B cell (primary cell): ENCODE measurements around the gene AHDC1. TPM values are rescaled to one million over a fixed set of nuclear protein-coding genes. Genes with fewer than 3 reads are reported as not detected.
A peak's percentile ranks its signal among the peaks of the same experiment; 100 is the strongest.

Source experiments
- ATAC-seq: fragments of 200-7000 bp; cut with Tn5 transposase; one replicate; pipeline ENCODE4 v1.10.0; 2021; ENCODE audit warnings: low read depth, mild to moderate bottlenecking, moderate number of reproducible peaks, moderate library complexity
- CTCF ChIA-PET: fragments of 350-600 bp; sonication (Branson Sonifier 250); formaldehyde crosslinking; loops from one replicate; lab custom pipeline; 2021; ENCODE audit warnings: antibody characterized with exemption, inconsistent platforms; lab: Charles Lee
- POLR2A ChIA-PET: fragments of 350-600 bp; sonication (Branson Sonifier 250); formaldehyde crosslinking; loops from one replicate; lab custom pipeline; 2021; ENCODE audit warnings: antibody characterized with exemption; lab: Charles Lee
- DNase-seq: peaks from one replicate; pipeline ENCODE4 v3.0.0; 2013
- H2AFZ ChIP-seq: 2 replicates; pipeline ENCODE4 v1.6.1; 2012; ENCODE audit warnings: mild to moderate bottlenecking, low read depth, low read length; ENCODE audit not compliant: insufficient read depth, poor library complexity, severe bottlenecking
- H3K27ac ChIP-seq, 2 donors: 1 replicate in 1 of 2; 2 replicates in 1 of 2; pipeline ENCODE4 v1.5.1; 2012 to 2013; ENCODE audit warnings: low read length in 2 of 2, mild to moderate bottlenecking in 2 of 2, moderate library complexity in 1 of 2
- H3K27me3 ChIP-seq, 4 experiments: fragments of 200-600 bp in 1 of 4; sonication (generic) in 1 of 4; replicated peaks in 1 of 4; 1 replicate in 2 of 4; 2 replicates in 2 of 4; pipeline versions ENCODE4 v1.6.1 to v1.7.0; 2013 to 2016; ENCODE audit warnings: low read length in 3 of 4, mild to moderate bottlenecking in 2 of 4, mixed read lengths in 1 of 4, moderate library complexity in 1 of 4; ENCODE audit not compliant: insufficient read depth in 4 of 4, control insufficient read depth in 3 of 4; ENCODE audit errors: control extremely low read depth in 1 of 4
- H3K36me3 ChIP-seq, 2 experiments: replicated peaks in 1 of 2; 1 replicate in 1 of 2; 2 replicates in 1 of 2; pipeline versions ENCODE4 v1.6.1 to v1.7.1; 2013; ENCODE audit warnings: low read length in 1 of 2; ENCODE audit not compliant: insufficient read depth in 2 of 2, control insufficient read depth in 1 of 2; ENCODE audit errors: control extremely low read depth in 1 of 2, extremely low read depth in 1 of 2
- H3K4me1 ChIP-seq, 2 donors: fragments of 200-600 bp in 1 of 2; sonication (generic) in 1 of 2; 1 replicate in 1 of 2; 2 replicates in 1 of 2; pipeline versions ENCODE4 v1.5.1 to v1.6.1; 2013 to 2017; ENCODE audit warnings: low read length in 2 of 2; ENCODE audit not compliant: control insufficient read depth in 2 of 2, insufficient read depth in 2 of 2
- H3K4me2 ChIP-seq: replicated peaks from 2 replicates; pipeline ENCODE3; 2012; ENCODE audit warnings: mild to moderate bottlenecking, low read depth, low read length; ENCODE audit not compliant: poor library complexity, severe bottlenecking
- H3K4me3 ChIP-seq, 5 experiments: fragments of 200-600 bp in 1 of 5; sonication (generic) in 1 of 5; 1 replicate in 3 of 5; 2 replicates in 2 of 5; pipeline versions ENCODE4 v1.5.1 to v1.7.0; 2011 to 2016; ENCODE audit warnings: low read length in 4 of 5, mild to moderate bottlenecking in 4 of 5, low read depth in 2 of 5, control low read depth in 1 of 5, moderate library complexity in 1 of 5; ENCODE audit not compliant: insufficient read depth in 1 of 5; ENCODE audit errors: control extremely low read depth in 1 of 5, extremely low read depth in 1 of 5
- H3K79me2 ChIP-seq: fragments of 200-600 bp; sonication (generic); one replicate; pipeline ENCODE4 v1.6.0; 2016; ENCODE audit warnings: low read length; ENCODE audit not compliant: control insufficient read depth, insufficient read depth
- H3K9ac ChIP-seq: fragments of 200-600 bp; sonication (generic); 2 replicates; pipeline ENCODE4 v1.6.1; 2017; ENCODE audit warnings: mild to moderate bottlenecking, low read length, moderate library complexity
- H3K9me3 ChIP-seq, 3 donors: one replicate each; pipeline versions ENCODE4 v1.6.1 to v1.7.1; 2013; ENCODE audit warnings: low read length in 2 of 3; ENCODE audit not compliant: control insufficient read depth in 2 of 3, insufficient read depth in 1 of 3; ENCODE audit errors: control extremely low read depth in 1 of 3
- H4K20me1 ChIP-seq: 2 replicates; pipeline ENCODE4 v1.6.0; 2012; ENCODE audit warnings: mild to moderate bottlenecking, low read length; ENCODE audit not compliant: insufficient read depth, control insufficient read depth, poor library complexity, severe bottlenecking
- H3K27ac Mint-ChIP-seq: one replicate; pipeline ENCODE4 v1.8.0; 2021; ENCODE audit warnings: mixed read lengths
- H3K27me3 Mint-ChIP-seq: one replicate; pipeline ENCODE4 v1.8.0; 2021; ENCODE audit warnings: mixed read lengths
- H3K4me1 Mint-ChIP-seq: one replicate; pipeline ENCODE4 v1.8.0; 2021; ENCODE audit warnings: mixed read lengths
- H3K4me3 Mint-ChIP-seq: one replicate; pipeline ENCODE4 v1.8.0; 2021; ENCODE audit warnings: mixed read lengths
- H3K9me3 Mint-ChIP-seq: one replicate; pipeline ENCODE4 v1.8.0; 2022; ENCODE audit warnings: mixed read lengths; ENCODE audit not compliant: insufficient read depth
- CTCF ChIP-seq: fragments of 200-600 bp; IDR thresholded peaks from one replicate; pipeline ENCODE4 v1.8.0; 2022; ENCODE audit warnings: antibody characterized with exemption, mild to moderate bottlenecking
- EZH2 ChIP-seq: IDR thresholded peaks from 2 replicates; pipeline ENCODE4 v1.6.1; 2012; ENCODE audit warnings: borderline replicate concordance, low read depth, mild to moderate bottlenecking, moderate library complexity, low read length; ENCODE audit not compliant: insufficient read depth, poor library complexity, severe bottlenecking
- WGBS: methylation state at CpG from one replicate; pipeline ENCODE4 v1.1.5; 2013; ENCODE audit warnings: missing lambda C conversion rate; ENCODE audit not compliant: insufficient coverage; 5-methylcytosine and 5-hydroxymethylcytosine counted together
- intact Hi-C: fragments of 100-400 bp; cut with micrococcal nuclease; formaldehyde crosslinking; loops from one replicate; pipeline ENCODE4 v1.10.0; 2022
- polyA plus RNA-seq: library from polyadenylated mRNA; depleted of rRNA; stranded (reverse); fragments of >200 nt; gene quantifications from 2 replicates; pipeline ENCODE4 v1.2.3, GENCODE V29; 2012
- total RNA-seq, 2 donors: library from RNA; stranded (reverse); fragments of 120-200 nt in 1 of 2; gene quantifications; 1 replicate in 1 of 2; 2 replicates in 1 of 2; pipeline versions ENCODE4 v1.2.3 to v1.2.4, GENCODE V29; 2013 to 2022

AHDC1 gene
- total and polyA plus RNA-seq, 2 donors (not counting 1 experiment from before 2014, with no cell fraction given), result 6.2 to 32.0 TPM

- no peaks in the 10 kb centered on the region for H3K9me3 ChIP-seq
- ATAC-seq, result no peak
- no peaks in the 10 kb centered on the region for H3K27me3 Mint-ChIP-seq
- ChIA-PET CTCF (interaction anchor here (0.7 to 20.3 kb wide), 48 partner anchors 10 to 562 kb away, joined by 3 to 473 read pairs (median 4); partner anchors contain the start of genes IFI6 and MAP3K6), POLR2A (interaction anchor here (1.1 to 4.1 kb wide), 3 partner anchors 50 to 191 kb away, joined by 4 to 31 read pairs (median 5); no protein-coding TSS in a partner anchor)
- H3K27ac Mint-ChIP-seq, result peak overlapping the region; percentile 69
- H3K4me3 Mint-ChIP-seq, result no peak overlapping the region
- WGBS, result 81% methylated on average over 3 of the region's 3 CpGs
- H3K9me3 Mint-ChIP-seq, result no peaks in the 10 kb centered on the region
- H3K27ac ChIP-seq, result no peak overlapping the region
- no peak for DNase-seq
- H3K79me2 ChIP-seq, result peaks cover 27% of the 10 kb centered on the region
- no peaks in the 10 kb centered on the region for H3K27me3 ChIP-seq
- H2AFZ ChIP-seq, result no peak overlapping the region
- peak overlapping the region; percentile 51 for H3K4me2 ChIP-seq
- H3K36me3 ChIP-seq, result peaks cover 0 to 4% of the 10 kb centered on the region in 2 experiments
- no peak overlapping the region for H3K4me3 ChIP-seq
- H3K4me1 Mint-ChIP-seq, result peaks cover 34% of the 10 kb centered on the region
- intact Hi-C loops, result loop anchor here (1.0 to 10.0 kb wide), 6 partner anchors 38 to 306 kb away; partner anchors contain the start of gene FAM76A
- TF ChIP-seq EZH2 (no peak), CTCF (peak; percentile 37)
- H4K20me1 ChIP-seq, result peaks cover 11% of the 10 kb centered on the region
- peaks cover 43 to 58% of the 10 kb centered on the region in 2 donors for H3K4me1 ChIP-seq
- no peak overlapping the region for H3K9ac ChIP-seq
These were observed 2.8 kb upstream of the AHDC1 start for GRCh38 chr1:27606708-27607238.
